Esophagus squamous epithelium (tissue), 5 donors: ENCODE results near the gene SIRT5. TPM values are rescaled to one million over a fixed set of nuclear protein-coding genes. Genes with fewer than 3 reads are reported as not detected.

Experiments
- DNase-seq: peaks from one replicate; lab custom pipeline; 2025; lab: John Stamatoyannopoulos, UW
- H3K27ac ChIP-seq, 4 donors: fragments of 200-600 bp; sonication (generic); one replicate each; pipeline ENCODE4 v1.5.1; 2016 to 2019; ENCODE audit warnings: mild to moderate bottlenecking in 1 of 4
- H3K27me3 ChIP-seq, 4 donors: fragments of 200-600 bp; sonication (generic); 1 replicate in 3 of 4; 2 replicates in 1 of 4; pipeline versions ENCODE4 v1.5.1 to v1.6.0; 2017 to 2021; ENCODE audit warnings: antibody characterized with exemption in 1 of 4
- H3K36me3 ChIP-seq, 3 donors: fragments of 200-600 bp; sonication (generic); one replicate each; pipeline ENCODE4 v1.5.1; 2016 to 2019
- H3K4me1 ChIP-seq, 3 donors: fragments of 200-600 bp; sonication (generic); one replicate each; pipeline ENCODE4 v1.5.1; 2017 to 2019
- H3K4me3 ChIP-seq, 4 donors: fragments of 200-600 bp; sonication (generic); 1 replicate in 3 of 4; 2 replicates in 1 of 4; pipeline ENCODE4 v1.5.1; 2016 to 2019; ENCODE audit warnings: mild to moderate bottlenecking in 2 of 4, moderate library complexity in 1 of 4
- H3K9me3 ChIP-seq, 3 donors: fragments of 200-600 bp; sonication (generic); one replicate each; pipeline ENCODE4 v1.5.1; 2016 to 2019
- CTCF ChIP-seq, 6 experiments: fragments of 450-650 bp in 4 of 6; fragments of 200-600 bp in 2 of 6; sonication (generic) in 2 of 6; IDR thresholded peaks; one replicate each; pipeline ENCODE4 v1.5.1; 2016 to 2019; ENCODE audit warnings: antibody characterized with exemption in 6 of 6, mild to moderate bottlenecking in 4 of 6, moderate library complexity in 4 of 6
- POLR2A ChIP-seq, 4 donors: fragments of 450-650 bp; IDR thresholded peaks; one replicate each; pipeline ENCODE4 v1.6.1; 2017; ENCODE audit warnings: antibody characterized with exemption in 4 of 4, mild to moderate bottlenecking in 4 of 4, moderate library complexity in 3 of 4
- WGBS, 2 donors: methylation state at CpG; one replicate each; pipeline ENCODE4 v1.1.5; 2018; 5-methylcytosine and 5-hydroxymethylcytosine counted together
- intact Hi-C: fragments of 100-400 bp; cut with DNase I; formaldehyde crosslinking; loops from one replicate; pipeline ENCODE4 v1.15.0; 2022
- total RNA-seq, 4 donors: library from RNA; depleted of rRNA; stranded (reverse); fragments of >200 nt; gene quantifications; one replicate each; pipeline ENCODE4 v1.1.0, GENCODE V29; 2016
- donor health status: DM: yes; HTN: yes; CAD: no.

SIRT5 gene
- total RNA-seq, 4 donors from 2014 or later = 4.1 to 10.7 (median 5.6) TPM

GRCh38 chr6:13600036-13600435, 25.6 kb downstream of the SIRT5 start:
- intact Hi-C loops = no loop called here
- Histone ChIP-seq H3K36me3 (peaks cover 5 to 98% (median 8%) of the 10 kb centered on the region in 3 donors), H3K27ac (no peak overlapping the region), H3K9me3 (no peaks in the 10 kb centered on the region), H3K4me3 (no peak overlapping the region), H3K4me1 (no peaks in the 10 kb centered on the region), H3K27me3 (no peaks in the 10 kb centered on the region)
- no peak for TF ChIP-seq CTCF (IDR thresholded peaks at IDR 0.05)
- TF ChIP-seq POLR2A (IDR thresholded peaks at IDR 0.05) = no peak
- DNase-seq = no peak
- WGBS, 2 donors = 89 to 90% methylated on average over 6 of the region's 6 CpGs

- peaks cover 0 to 83% (median 8%) of the 10 kb centered on the region in 3 donors for H3K36me3 ChIP-seq
- H3K4me3 ChIP-seq = no peak overlapping the region
- TF ChIP-seq CTCF (IDR thresholded peaks at IDR 0.05) (no peak), POLR2A (IDR thresholded peaks at IDR 0.05) (no peak)
- H3K9me3 ChIP-seq = no peaks in the 10 kb centered on the region
- DNase-seq = no peak
- no peaks in the 10 kb centered on the region for H3K4me1 ChIP-seq
- H3K27me3 ChIP-seq = no peaks in the 10 kb centered on the region
- 85 to 88% methylated on average over 4 of the region's 4 CpGs for WGBS, 2 donors
- H3K27ac ChIP-seq = no peak overlapping the region
- intact Hi-C loops = no loop called here
Observed at GRCh38 chr6:13604135-13604534, 29.7 kb downstream of the SIRT5 start.

- H3K4me3 ChIP-seq = no peak overlapping the region
- H3K27ac ChIP-seq = no peak overlapping the region
- intact Hi-C loops = no loop called here
- H3K36me3 ChIP-seq = peaks cover 0 to 77% (median 8%) of the 10 kb centered on the region in 3 donors
- DNase-seq = no peak
- TF ChIP-seq CTCF (IDR thresholded peaks at IDR 0.05) = no peak
- H3K4me1 ChIP-seq = no peaks in the 10 kb centered on the region
- no peaks in the 10 kb centered on the region for H3K27me3 ChIP-seq
- WGBS, 2 donors = 72 to 81% methylated on average over 2 of the region's 2 CpGs
- H3K9me3 ChIP-seq = no peaks in the 10 kb centered on the region
Observed at GRCh38 chr6:13604546-13605416, 30.4 kb downstream of the SIRT5 start.

GRCh38 chr6:13605634-13606033, 31.2 kb downstream of the SIRT5 start:
- intact Hi-C loops = no loop called here
- Histone ChIP-seq H3K27ac (no peak overlapping the region), H3K27me3 (no peaks in the 10 kb centered on the region), H3K9me3 (no peaks in the 10 kb centered on the region), H3K4me3 (no peak overlapping the region), H3K36me3 (peaks cover 0 to 71% (median 5%) of the 10 kb centered on the region in 3 donors), H3K4me1 (no peaks in the 10 kb centered on the region)
- DNase-seq = no peak
- 92 to 93% methylated on average over 4 of the region's 4 CpGs for WGBS, 2 donors
- TF ChIP-seq CTCF (IDR thresholded peaks at IDR 0.05) (no peak), POLR2A (IDR thresholded peaks at IDR 0.05) (no peak)

GRCh38 chr6:13611715-13612114, 37.3 kb downstream of the SIRT5 start:
- TF ChIP-seq POLR2A (IDR thresholded peaks at IDR 0.05) (no peak), CTCF (IDR thresholded peaks at IDR 0.05) (no peak)
- peaks cover 9 to 27% (median 10%) of the 10 kb centered on the region in 3 donors for H3K4me1 ChIP-seq
- H3K9me3 ChIP-seq = no peaks in the 10 kb centered on the region
- no peak for DNase-seq
- H3K27ac ChIP-seq = no peak overlapping the region
- intact Hi-C loops = no loop called here
- H3K4me3 ChIP-seq = no peak overlapping the region
- peaks cover 0 to 20% (median 0%) of the 10 kb centered on the region in 3 donors for H3K36me3 ChIP-seq
- 66 to 73% methylated on average over 4 of the region's 4 CpGs for WGBS, 2 donors
- H3K27me3 ChIP-seq = no peaks in the 10 kb centered on the region
